Lung (tissue), 12 donors: ENCODE measurements around the gene THSD7A. TPM values are rescaled to one million over a fixed set of nuclear protein-coding genes. Genes with fewer than 3 reads are reported as not detected.

ENCODE experiments used
- ATAC-seq: fragments of 200-7000 bp; cut with Tn5 transposase; one replicate; pipeline ENCODE4 v1.9.1; 2020; ENCODE audit warnings: moderate number of reproducible peaks; ENCODE audit not compliant: insufficient read depth, low FRiP score
- DNase-seq, 3 donors: peaks; one replicate each; pipeline ENCODE4 v3.0.0-alpha.2; 2013 to 2017
- H3K27ac ChIP-seq, 2 donors: one replicate each; pipeline ENCODE4 v1.5.1; 2013; ENCODE audit warnings: mild to moderate bottlenecking in 2 of 2, moderate library complexity in 2 of 2, control low read depth in 1 of 2, inconsistent platforms in 1 of 2, low read depth in 1 of 2, low read length in 1 of 2
- H3K27me3 ChIP-seq, 3 donors: one replicate each; pipeline ENCODE4 v1.5.1; 2013; ENCODE audit warnings: low read length in 2 of 3; ENCODE audit not compliant: control insufficient read depth in 3 of 3, insufficient read depth in 3 of 3
- H3K36me3 ChIP-seq, 4 donors: one replicate each; pipeline ENCODE4 v1.5.1; 2013; ENCODE audit warnings: low read length in 4 of 4, mild to moderate bottlenecking in 1 of 4, moderate library complexity in 1 of 4; ENCODE audit not compliant: control insufficient read depth in 4 of 4, insufficient read depth in 4 of 4
- H3K4me1 ChIP-seq, 5 donors: one replicate each; pipeline ENCODE4 v1.5.1; 2013; ENCODE audit warnings: low read length in 5 of 5, mild to moderate bottlenecking in 2 of 5, moderate library complexity in 1 of 5; ENCODE audit not compliant: control insufficient read depth in 5 of 5, insufficient read depth in 5 of 5
- H3K4me3 ChIP-seq: one replicate; pipeline ENCODE4 v1.5.1; 2013; ENCODE audit warnings: mild to moderate bottlenecking, control low read depth, moderate library complexity
- H3K9ac ChIP-seq, 2 donors: one replicate each; pipeline ENCODE4 v1.5.1; 2013; ENCODE audit warnings: low read length in 2 of 2, control low read depth in 1 of 2; ENCODE audit not compliant: insufficient read depth in 1 of 2
- H3K9me3 ChIP-seq, 4 donors: one replicate each; pipeline ENCODE4 v1.5.1; 2013; ENCODE audit warnings: low read length in 3 of 4, mild to moderate bottlenecking in 1 of 4, moderate library complexity in 1 of 4; ENCODE audit not compliant: control insufficient read depth in 4 of 4, insufficient read depth in 3 of 4
- WGBS, 2 donors: extraction: QIAGEN DNeasy Blood & Tissue Kit; methylation state at CpG; one replicate each; pipeline ENCODE4 v1.1.7; 2013; 5-methylcytosine and 5-hydroxymethylcytosine counted together
- polyA plus RNA-seq, 2 donors: library from polyadenylated mRNA; stranded (reverse); fragments of 200-250 nt; gene quantifications; one replicate each; pipeline ENCODE4 v1.2.1, GENCODE V29; 2013
- total RNA-seq, 2 donors: library from RNA; depleted of rRNA in 1 of 2; stranded (reverse); fragments of >200 nt in 1 of 2; gene quantifications; one replicate each; pipeline ENCODE4 v1.2.1, GENCODE V29; 2014 to 2021
- TF ChIP-seq, protein P1 (sequence below): IDR thresholded peaks from 2 replicates; pipeline ENCODE4 v1.5.1; 2012; ENCODE audit warnings: mild to moderate bottlenecking; ENCODE audit errors: control extremely low read depth, extremely low read depth
- donor health status: control.
- donor health status: control.
- donor health status: Bipolar disorder and iron deficiency.
- donor health status: healthy.
- donor health status: DM: yes; HTN: yes; CAD: no.

Gene THSD7A
- total and polyA plus RNA-seq, 4 donors: 0.53 to 12.1 (median 4.5) TPM

DNA sequence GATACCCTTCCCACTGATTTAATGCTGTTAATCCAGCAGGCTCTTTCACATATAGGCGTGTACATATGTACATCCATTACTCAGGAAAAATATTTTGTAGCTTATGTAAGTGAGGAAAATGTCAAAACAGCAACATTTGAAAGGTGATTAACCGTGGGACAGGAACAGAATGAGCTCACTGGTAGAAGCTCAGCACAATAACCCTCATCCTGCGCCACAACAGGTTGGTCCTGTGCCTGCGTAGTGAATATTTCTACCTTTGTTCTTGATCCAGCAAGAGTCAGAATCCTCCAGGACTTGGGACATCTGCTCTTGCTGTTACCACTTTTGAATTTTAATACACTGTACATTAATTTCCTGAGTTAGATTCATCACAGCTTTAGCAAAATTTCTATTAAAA, 359.4 kb downstream of the THSD7A start:
- H3K9ac ChIP-seq: no peak overlapping the region
- no peaks in the 10 kb centered on the region for H3K9me3 ChIP-seq
- H3K27me3 ChIP-seq: no peaks in the 10 kb centered on the region
- ATAC-seq (no peak), DNase-seq (no peak)
- peaks cover 0 to 5% (median 1%) of the 10 kb centered on the region in 4 donors for H3K36me3 ChIP-seq
- H3K4me1 ChIP-seq: peaks cover 0 to 2% (median 0%) of the 10 kb centered on the region in 5 donors
- TF ChIP-seq, protein P1, sequence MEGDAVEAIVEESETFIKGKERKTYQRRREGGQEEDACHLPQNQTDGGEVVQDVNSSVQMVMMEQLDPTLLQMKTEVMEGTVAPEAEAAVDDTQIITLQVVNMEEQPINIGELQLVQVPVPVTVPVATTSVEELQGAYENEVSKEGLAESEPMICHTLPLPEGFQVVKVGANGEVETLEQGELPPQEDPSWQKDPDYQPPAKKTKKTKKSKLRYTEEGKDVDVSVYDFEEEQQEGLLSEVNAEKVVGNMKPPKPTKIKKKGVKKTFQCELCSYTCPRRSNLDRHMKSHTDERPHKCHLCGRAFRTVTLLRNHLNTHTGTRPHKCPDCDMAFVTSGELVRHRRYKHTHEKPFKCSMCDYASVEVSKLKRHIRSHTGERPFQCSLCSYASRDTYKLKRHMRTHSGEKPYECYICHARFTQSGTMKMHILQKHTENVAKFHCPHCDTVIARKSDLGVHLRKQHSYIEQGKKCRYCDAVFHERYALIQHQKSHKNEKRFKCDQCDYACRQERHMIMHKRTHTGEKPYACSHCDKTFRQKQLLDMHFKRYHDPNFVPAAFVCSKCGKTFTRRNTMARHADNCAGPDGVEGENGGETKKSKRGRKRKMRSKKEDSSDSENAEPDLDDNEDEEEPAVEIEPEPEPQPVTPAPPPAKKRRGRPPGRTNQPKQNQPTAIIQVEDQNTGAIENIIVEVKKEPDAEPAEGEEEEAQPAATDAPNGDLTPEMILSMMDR: no peak
- WGBS, 2 donors: 84 to 87% methylated on average over 4 of the region's 4 CpGs
- no peak overlapping the region for H3K27ac ChIP-seq
- no peak overlapping the region for H3K4me3 ChIP-seq

- Histone ChIP-seq H3K4me3 (no peak overlapping the region), H3K27ac (no peak overlapping the region), H3K9ac (no peak overlapping the region), H3K4me1 (peaks cover 0 to 2% (median 0%) of the 10 kb centered on the region in 5 donors), H3K36me3 (peaks cover 0 to 5% (median 1%) of the 10 kb centered on the region in 4 donors), H3K27me3 (no peaks in the 10 kb centered on the region), H3K9me3 (no peaks in the 10 kb centered on the region)
- TF ChIP-seq, protein P1: no peak
- ATAC-seq (no peak), DNase-seq (no peak)
- 89 to 94% methylated on average over 1 of the region's 1 CpG for WGBS, 2 donors
Observed at GRCh38 chr7:11471255-11471654, 360.7 kb downstream of the THSD7A start.

DNA sequence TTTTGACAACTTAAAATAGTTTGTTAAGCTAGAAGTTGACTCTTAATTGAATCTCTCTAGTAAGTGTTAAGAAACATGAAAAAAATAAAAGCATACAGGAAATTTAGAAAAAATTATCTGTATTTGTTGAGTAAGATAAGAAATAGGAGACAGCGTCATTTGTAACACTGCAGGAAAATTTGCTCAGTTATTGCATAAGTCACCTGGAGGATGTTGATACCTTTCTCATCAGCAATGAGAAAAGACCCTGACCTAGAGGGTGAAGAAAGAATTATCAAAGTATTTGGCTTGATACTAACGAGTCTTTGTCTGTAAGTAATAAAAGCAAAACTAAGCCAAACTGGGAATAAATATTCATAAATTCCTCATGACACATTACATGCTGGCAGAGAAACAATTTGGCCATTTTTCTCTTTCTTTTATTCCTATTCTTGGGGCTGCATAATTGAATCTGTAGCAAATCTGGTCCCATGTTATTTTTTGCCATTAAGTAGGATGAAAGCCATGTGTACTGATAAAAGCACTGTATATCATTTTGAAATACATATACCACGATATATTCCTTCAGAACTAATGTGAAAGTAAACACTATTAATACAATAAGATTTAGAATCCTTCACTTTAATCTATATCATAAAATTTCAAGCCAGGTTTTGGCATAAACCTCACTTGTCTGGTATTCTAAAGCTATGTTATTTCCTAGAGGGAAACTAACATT, 362.8 kb downstream of the THSD7A start:
- Histone ChIP-seq H3K27ac (no peak overlapping the region), H3K36me3 (peaks cover 0 to 3% (median 1%) of the 10 kb centered on the region in 4 donors), H3K4me3 (no peak overlapping the region), H3K9me3 (no peaks in the 10 kb centered on the region), H3K4me1 (no peaks in the 10 kb centered on the region), H3K27me3 (no peaks in the 10 kb centered on the region), H3K9ac (no peak overlapping the region)
- ATAC-seq (no peak), DNase-seq (peak in 1 of 3 donors; percentile 20)
- TF ChIP-seq, protein P1: no peak
- 57 to 69% methylated on average over 3 of the region's 3 CpGs for WGBS, 2 donors
